GM12878 (cell line): ENCODE measurements around the gene NAA10.

ENCODE experiments used
- BMI1 ChIP-seq: fragments of 450-650 bp; IDR thresholded peaks from 2 replicates; pipeline ENCODE4 v1.6.1; 2016; ENCODE audit warnings: mild to moderate bottlenecking, moderate library complexity, borderline replicate concordance
- CTCF ChIP-seq, 3 experiments: IDR thresholded peaks in 2 of 3; conservative IDR thresholded peaks in 1 of 3; 2 replicates each; pipeline ENCODE4 v1.5.1; 2011; ENCODE audit warnings: low read depth in 3 of 3, low read length in 3 of 3, mild to moderate bottlenecking in 3 of 3, control low read depth in 2 of 3, moderate library complexity in 2 of 3, inconsistent platforms in 1 of 3, mixed read lengths in 1 of 3; ENCODE audit not compliant: control insufficient read depth in 2 of 3, insufficient read depth in 1 of 3; ENCODE audit errors: extremely low read depth in 1 of 3
- EP300 ChIP-seq, 2 experiments: fragments of 150-350 bp in 1 of 2; IDR thresholded peaks; 2 replicates each; pipeline ENCODE4 v1.6.1; 2011 to 2012; ENCODE audit warnings: low read depth in 2 of 2, low read length in 2 of 2, borderline replicate concordance in 1 of 2, improper control_type of control experiment in 1 of 2, inconsistent platforms in 1 of 2; ENCODE audit not compliant: control insufficient read depth in 1 of 2
- NFYB ChIP-seq: IDR thresholded peaks from 2 replicates; pipeline ENCODE4 v1.6.1; 2011; ENCODE audit warnings: low read depth, mild to moderate bottlenecking, low read length, improper control_type of control experiment, moderate library complexity; ENCODE audit not compliant: insufficient read depth
- NR2C2 ChIP-seq: IDR thresholded peaks from 2 replicates; pipeline ENCODE4 v1.6.1; 2011; ENCODE audit warnings: borderline replicate concordance, low read depth; ENCODE audit not compliant: control insufficient read depth, insufficient read length
- TCF7 ChIP-seq: IDR thresholded peaks from 2 replicates; pipeline ENCODE4 v1.6.1; 2014; ENCODE audit warnings: antibody characterized with exemption, borderline replicate concordance
- ZNF217 ChIP-seq: fragments of 450-650 bp; IDR thresholded peaks from 2 replicates; pipeline ENCODE4 v1.6.1; 2017; ENCODE audit warnings: antibody characterized with exemption, mild to moderate bottlenecking

GRCh38 chrX:153920546-153920945 is 14.3 kb downstream of the NAA10 start:
- no peak for TF ChIP-seq EP300 (IDR thresholded peaks at IDR 0.05; ENCODE audit: borderline replicate concordance in 1 of 2, control insufficient read depth in 1 of 2, low read depth in 2 of 2, low read length in 2 of 2)
- no peak for TF ChIP-seq BMI1
- TF ChIP-seq TCF7, result no peak
- TF ChIP-seq ZNF217, result no peak
- TF ChIP-seq NR2C2, result no peak
- TF ChIP-seq NFYB, result no peak
- no peak for TF ChIP-seq CTCF (IDR thresholded peaks at IDR 0.05 in 2 of 3, conservative IDR thresholded peaks at IDR 0.05 in 1 of 3; ENCODE audit: control insufficient read depth in 2 of 3, extremely low read depth in 1 of 3, insufficient read depth in 1 of 3, low read depth in 3 of 3, low read length in 3 of 3)
